Measurements from ENCODE around the gene LYSMD4. TPM values are rescaled to one million over a fixed set of nuclear protein-coding genes. Genes with fewer than 3 reads are reported as not detected.

LYSMD4 gene
- total RNA-seq, 1 donor from 2014 or later = 13.2 TPM

DNA sequence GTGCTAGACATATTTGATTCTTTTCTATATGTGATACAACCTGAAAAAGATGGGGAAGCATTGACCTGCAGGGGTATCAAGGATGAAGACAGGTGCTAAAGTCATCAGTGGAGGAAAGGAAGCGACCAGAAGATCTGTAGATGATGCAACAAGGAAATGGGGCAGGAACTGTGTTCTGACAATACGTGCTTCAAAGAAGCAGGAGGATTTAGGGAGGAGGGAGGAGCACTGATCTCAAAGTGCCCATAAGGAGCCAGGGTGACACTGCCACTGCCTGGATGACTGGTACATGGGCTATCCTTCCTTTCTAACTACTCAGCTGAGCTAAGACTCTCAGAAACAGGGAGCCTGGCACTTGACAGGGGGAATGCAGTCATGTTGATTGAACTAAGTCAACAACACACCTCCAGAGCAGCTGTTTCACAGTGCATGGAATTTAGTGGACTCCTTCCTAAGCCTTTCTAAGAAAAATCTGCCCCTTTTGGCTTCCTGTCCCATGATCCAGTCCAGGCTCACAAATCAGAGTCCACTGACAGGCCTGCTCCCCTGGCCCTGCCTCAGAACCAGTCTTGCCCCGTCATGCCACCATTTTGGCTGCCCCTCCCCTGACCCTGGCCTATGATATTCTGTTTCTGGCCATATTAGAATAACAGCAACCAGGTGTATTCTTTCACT, 12.0 kb downstream of the LYSMD4 start:
- Histone ChIP-seq H3K36me3 (ENCODE audit: control insufficient read depth, insufficient read depth, low read length) (no peaks in the 10 kb centered on the region), H3K4me3 (ENCODE audit: low read depth, low read length) (no peak overlapping the region), H3K27me3 (ENCODE audit: control insufficient read depth, insufficient read depth, low read length) (no peaks in the 10 kb centered on the region)
- DNase-seq (ENCODE audit: low read depth) (no peak), FAIRE-seq (no peak)
- TF ChIP-seq, protein P1, sequence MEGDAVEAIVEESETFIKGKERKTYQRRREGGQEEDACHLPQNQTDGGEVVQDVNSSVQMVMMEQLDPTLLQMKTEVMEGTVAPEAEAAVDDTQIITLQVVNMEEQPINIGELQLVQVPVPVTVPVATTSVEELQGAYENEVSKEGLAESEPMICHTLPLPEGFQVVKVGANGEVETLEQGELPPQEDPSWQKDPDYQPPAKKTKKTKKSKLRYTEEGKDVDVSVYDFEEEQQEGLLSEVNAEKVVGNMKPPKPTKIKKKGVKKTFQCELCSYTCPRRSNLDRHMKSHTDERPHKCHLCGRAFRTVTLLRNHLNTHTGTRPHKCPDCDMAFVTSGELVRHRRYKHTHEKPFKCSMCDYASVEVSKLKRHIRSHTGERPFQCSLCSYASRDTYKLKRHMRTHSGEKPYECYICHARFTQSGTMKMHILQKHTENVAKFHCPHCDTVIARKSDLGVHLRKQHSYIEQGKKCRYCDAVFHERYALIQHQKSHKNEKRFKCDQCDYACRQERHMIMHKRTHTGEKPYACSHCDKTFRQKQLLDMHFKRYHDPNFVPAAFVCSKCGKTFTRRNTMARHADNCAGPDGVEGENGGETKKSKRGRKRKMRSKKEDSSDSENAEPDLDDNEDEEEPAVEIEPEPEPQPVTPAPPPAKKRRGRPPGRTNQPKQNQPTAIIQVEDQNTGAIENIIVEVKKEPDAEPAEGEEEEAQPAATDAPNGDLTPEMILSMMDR (IDR thresholded peaks at IDR 0.05; ENCODE audit: insufficient read depth, low read length, severe bottlenecking) = no peak

DNA sequence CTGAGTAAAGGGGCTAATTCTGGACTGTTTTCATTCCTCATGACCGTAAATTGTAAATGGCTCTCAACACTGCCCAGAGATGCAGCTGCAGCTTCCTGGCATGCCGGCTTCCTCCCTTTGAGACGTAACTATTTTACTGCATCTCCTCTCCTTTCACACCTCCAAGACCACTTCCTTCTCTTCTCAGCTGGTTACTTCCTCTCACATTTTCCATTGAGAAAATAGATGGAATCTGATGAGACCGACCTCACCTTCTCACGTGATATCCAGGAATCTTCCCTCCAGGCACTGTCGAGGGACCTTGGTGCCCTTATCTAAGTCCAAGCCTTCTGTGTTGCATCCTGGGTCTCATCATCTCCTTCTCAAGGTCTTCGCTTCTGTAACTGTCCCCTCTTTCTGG, 12.7 kb downstream of the LYSMD4 start:
- TF ChIP-seq, protein P1 (IDR thresholded peaks at IDR 0.05; ENCODE audit: insufficient read depth, low read length, severe bottlenecking) = no peak
- FAIRE-seq (no peak), DNase-seq (ENCODE audit: low read depth) (no peak)
- Histone ChIP-seq H3K4me3 (ENCODE audit: low read depth, low read length) (no peak overlapping the region), H3K36me3 (ENCODE audit: control insufficient read depth, insufficient read depth, low read length) (no peaks in the 10 kb centered on the region), H3K27me3 (ENCODE audit: control insufficient read depth, insufficient read depth, low read length) (no peaks in the 10 kb centered on the region)

DNA sequence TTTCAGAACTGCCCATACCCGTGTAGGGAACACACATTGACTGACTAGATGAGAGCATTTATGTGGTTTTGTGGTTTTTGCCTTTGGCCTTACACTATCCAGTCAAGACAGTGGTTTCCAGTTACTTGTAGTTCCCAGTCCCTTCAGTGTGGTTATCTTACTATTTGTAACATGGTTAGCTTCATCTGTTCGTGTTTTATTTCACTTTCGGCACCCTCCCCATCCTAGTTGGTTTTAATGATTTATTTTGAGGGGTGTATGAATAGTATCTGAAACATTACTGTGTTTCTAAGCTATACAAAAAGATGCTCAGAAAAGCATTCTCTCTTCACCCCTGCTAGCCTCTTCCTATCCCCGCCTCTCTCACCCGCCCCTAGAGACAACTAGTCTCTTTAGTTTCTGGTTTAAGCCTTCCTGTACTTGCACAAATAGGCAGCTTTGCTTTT, 14.1 kb downstream of the LYSMD4 start:
- TF ChIP-seq, protein P1 (IDR thresholded peaks at IDR 0.05; ENCODE audit: insufficient read depth, low read length, severe bottlenecking) = no peak
- no peak for DNase-seq (ENCODE audit: low read depth)
- FAIRE-seq = no peak
- Histone ChIP-seq H3K4me3 (ENCODE audit: low read depth, low read length) (no peak overlapping the region), H3K27me3 (ENCODE audit: control insufficient read depth, insufficient read depth, low read length) (no peaks in the 10 kb centered on the region), H3K36me3 (ENCODE audit: control insufficient read depth, insufficient read depth, low read length) (peaks cover 2% of the 10 kb centered on the region)

DNA sequence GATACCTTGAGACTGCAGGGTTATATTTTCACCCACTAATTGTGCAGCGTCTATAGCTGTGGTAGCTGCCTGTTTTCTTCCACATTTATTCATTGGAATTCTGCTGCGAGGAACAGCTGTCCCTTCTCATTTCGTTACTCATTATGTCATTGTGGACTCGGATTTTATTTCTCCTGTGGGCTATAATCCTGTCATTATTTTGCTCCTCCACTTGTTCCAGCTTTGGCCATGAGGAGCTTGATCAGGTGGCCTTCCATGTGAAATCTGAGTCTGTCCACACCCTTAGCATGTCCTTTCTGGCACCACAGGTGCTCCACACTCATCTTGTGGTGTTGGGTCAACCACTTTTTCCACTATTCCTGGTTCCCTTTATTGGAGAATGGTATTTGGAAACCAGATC, 14.8 kb downstream of the LYSMD4 start:
- no peak overlapping the region for H3K4me3 ChIP-seq (ENCODE audit: low read depth, low read length)
- no peak for DNase-seq (ENCODE audit: low read depth)
- no peaks in the 10 kb centered on the region for H3K27me3 ChIP-seq (ENCODE audit: control insufficient read depth, insufficient read depth, low read length)
- H3K36me3 ChIP-seq (ENCODE audit: control insufficient read depth, insufficient read depth, low read length) = peaks cover 2% of the 10 kb centered on the region
- TF ChIP-seq, protein P1 (IDR thresholded peaks at IDR 0.05; ENCODE audit: insufficient read depth, low read length, severe bottlenecking) = no peak
- FAIRE-seq = no peak

DNA sequence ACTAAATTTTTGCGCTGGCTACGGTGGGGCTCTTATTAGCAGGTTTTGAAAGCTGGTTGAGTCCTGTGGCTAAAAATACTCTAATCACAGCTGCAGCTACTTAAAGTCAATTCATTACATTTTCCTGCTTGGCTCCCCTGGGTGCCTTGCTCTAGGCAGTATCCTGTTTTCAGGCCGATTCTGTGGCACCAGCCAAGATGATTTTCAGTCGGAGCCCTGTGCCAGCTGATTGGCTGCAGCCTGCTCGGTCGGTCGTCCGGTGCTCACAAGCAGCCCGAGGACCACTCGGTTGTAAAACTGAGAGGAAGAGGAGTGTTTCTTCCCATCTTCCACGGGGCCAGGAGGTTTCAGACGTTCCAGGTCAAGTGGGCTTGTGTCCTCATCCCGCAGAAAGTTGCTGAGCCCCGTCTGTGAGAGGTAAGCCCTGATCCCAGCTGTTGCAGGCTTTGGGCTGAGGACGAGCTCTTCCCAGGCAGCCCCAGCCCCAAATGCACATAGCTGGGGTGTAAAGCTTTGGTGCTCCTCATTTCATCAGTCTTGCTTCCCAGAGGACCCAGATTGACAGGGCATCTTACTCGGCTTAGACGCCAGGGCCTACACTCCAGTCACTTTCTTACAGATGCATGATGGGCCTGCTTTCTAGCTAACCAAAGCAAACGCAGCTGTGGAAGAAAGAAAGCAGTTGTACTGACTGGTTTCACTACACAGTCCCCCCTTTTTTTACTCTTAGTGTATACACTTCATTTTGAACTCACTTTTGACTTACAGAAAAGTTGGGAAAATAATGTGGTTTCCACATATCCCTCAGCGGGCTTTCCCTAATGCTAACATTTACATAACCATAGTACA, 15.9 kb downstream of the LYSMD4 start:
- Histone ChIP-seq H3K36me3 (ENCODE audit: control insufficient read depth, insufficient read depth, low read length) (peaks cover 4% of the 10 kb centered on the region), H3K4me3 (ENCODE audit: low read depth, low read length) (no peak overlapping the region), H3K27me3 (ENCODE audit: control insufficient read depth, insufficient read depth, low read length) (no peaks in the 10 kb centered on the region)
- DNase-seq (ENCODE audit: low read depth) (no peak), FAIRE-seq (no peak)
- TF ChIP-seq, protein P1 (IDR thresholded peaks at IDR 0.05; ENCODE audit: insufficient read depth, low read length, severe bottlenecking) = no peak
